Spinal cord (tissue), 10 donors: Measurements from ENCODE around the gene DNAJC6. TPM values are rescaled to one million over a fixed set of nuclear protein-coding genes. Genes with fewer than 3 reads are reported as not detected.

ENCODE experiments used
- DNase-seq, 6 donors: peaks; one replicate each; pipeline versions ENCODE4 v3.0.0 to v3.0.0-alpha.2; 2013 to 2015; ENCODE audit warnings: low spot score in 6 of 6, low read depth in 4 of 6
- H3K27ac ChIP-seq: one replicate; pipeline ENCODE4 v1.5.1; 2013; ENCODE audit warnings: low read depth, low read length, control low read depth
- H3K27me3 ChIP-seq: one replicate; pipeline ENCODE4 v1.6.1; 2013; ENCODE audit warnings: low read length; ENCODE audit not compliant: control insufficient read depth, insufficient read depth
- H3K36me3 ChIP-seq: one replicate; pipeline ENCODE4 v1.6.1; 2013; ENCODE audit warnings: low read length; ENCODE audit not compliant: control insufficient read depth, insufficient read depth
- H3K4me1 ChIP-seq: one replicate; pipeline ENCODE4 v1.6.1; 2013; ENCODE audit warnings: low read length; ENCODE audit not compliant: control insufficient read depth, insufficient read depth
- H3K4me3 ChIP-seq: one replicate; pipeline ENCODE4 v1.5.1; 2013; ENCODE audit warnings: low read depth, low read length, control low read depth
- H3K9me3 ChIP-seq: one replicate; pipeline ENCODE4 v1.6.1; 2013; ENCODE audit warnings: low read length; ENCODE audit not compliant: control insufficient read depth, insufficient read depth
- WGBS: methylation state at CpG from one replicate; pipeline ENCODE4 v1.1.5; 2013; ENCODE audit warnings: missing lambda C conversion rate; ENCODE audit not compliant: insufficient coverage; 5-methylcytosine and 5-hydroxymethylcytosine counted together
- polyA plus RNA-seq, 2 donors: library from polyadenylated mRNA; unstranded; fragments of 120-200 nt; gene quantifications; one replicate each; pipeline ENCODE4 v1.2.1, GENCODE V29; 2013; ENCODE audit not compliant: insufficient read length in 2 of 2
- total RNA-seq, 2 donors: library from RNA; depleted of rRNA in 1 of 2; stranded (reverse); fragments of 120-200 nt in 1 of 2; fragments of >200 nt in 1 of 2; gene quantifications; one replicate each; pipeline versions ENCODE4 v1.2.3 to v1.2.4, GENCODE V29; 2013 to 2014
- donor health status: healthy.

Gene DNAJC6
- total and polyA plus RNA-seq, 4 donors, result 34.5 to 158 (median 116) TPM

DNA sequence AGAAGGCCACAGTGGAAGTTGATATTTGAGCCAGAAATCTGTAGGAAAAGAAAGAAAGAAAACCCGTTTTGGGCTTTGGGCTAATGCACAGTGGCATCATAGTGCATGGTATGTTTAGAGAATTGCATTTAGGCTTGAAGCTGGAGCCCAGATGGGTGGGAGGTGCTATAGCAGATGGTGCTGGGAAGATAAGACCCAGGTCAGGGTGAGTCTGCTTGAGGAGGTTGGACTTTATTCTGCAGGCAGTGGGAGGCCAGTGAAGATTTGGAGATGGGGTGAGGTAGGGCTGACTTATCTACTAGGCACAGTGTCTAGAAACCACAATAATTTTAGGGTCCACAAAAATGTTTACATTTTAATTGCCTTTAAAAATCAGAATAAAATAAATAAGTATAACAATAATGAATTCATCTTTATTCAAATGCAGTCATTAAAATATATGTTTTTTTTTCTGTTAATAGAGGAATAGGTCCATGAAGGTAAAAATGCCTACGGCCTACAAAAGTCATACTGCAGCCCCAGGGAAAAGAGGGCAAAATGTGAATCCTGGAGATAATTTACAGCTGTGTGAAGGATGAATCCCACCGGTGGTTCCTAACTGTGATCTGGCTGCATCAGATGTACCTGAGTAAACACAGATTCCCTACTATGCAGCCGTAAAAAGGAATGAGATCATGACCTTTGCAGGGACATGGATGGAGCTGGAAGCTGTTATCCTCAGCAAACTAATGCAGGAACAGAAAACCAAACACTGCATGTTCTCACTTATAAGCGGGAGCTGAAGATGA, 8.7 kb downstream of the DNAJC6 start:
- no peaks in the 10 kb centered on the region for H3K36me3 ChIP-seq
- H3K4me3 ChIP-seq, result no peak overlapping the region
- peaks cover 6% of the 10 kb centered on the region for H3K4me1 ChIP-seq
- no peak overlapping the region for H3K27ac ChIP-seq
- 64% methylated on average over 3 of the region's 5 CpGs for WGBS
- no peaks in the 10 kb centered on the region for H3K9me3 ChIP-seq
- no peak for DNase-seq
- no peaks in the 10 kb centered on the region for H3K27me3 ChIP-seq

GRCh38 chr1:65319141-65319540, 9.8 kb downstream of the DNAJC6 start:
- no peak overlapping the region for H3K4me3 ChIP-seq
- DNase-seq, result peak in 4 of 6 donors; percentile 26 to 71 (median 40)
- no peaks in the 10 kb centered on the region for H3K36me3 ChIP-seq
- no peaks in the 10 kb centered on the region for H3K9me3 ChIP-seq
- no peaks in the 10 kb centered on the region for H3K27me3 ChIP-seq
- peaks cover 6% of the 10 kb centered on the region for H3K4me1 ChIP-seq
- WGBS, result 57% methylated on average over 3 of the region's 3 CpGs
- no peak overlapping the region for H3K27ac ChIP-seq

- Histone ChIP-seq H3K9me3 (no peaks in the 10 kb centered on the region), H3K4me3 (no peak overlapping the region), H3K27me3 (no peaks in the 10 kb centered on the region), H3K27ac (no peak overlapping the region), H3K36me3 (no peaks in the 10 kb centered on the region), H3K4me1 (peaks cover 6% of the 10 kb centered on the region)
- no peak for DNase-seq
- WGBS, result 100% methylated on average over 1 of the region's 1 CpG
These were observed 10.4 kb downstream of the DNAJC6 start for GRCh38 chr1:65319754-65320153.

- H3K4me1 ChIP-seq, result peaks cover 6% of the 10 kb centered on the region
- no peaks in the 10 kb centered on the region for H3K9me3 ChIP-seq
- no peak overlapping the region for H3K4me3 ChIP-seq
- no peaks in the 10 kb centered on the region for H3K36me3 ChIP-seq
- H3K27me3 ChIP-seq, result no peaks in the 10 kb centered on the region
- WGBS, result no CpG with 5 or more reads among the region's 2 CpGs
- DNase-seq, result peak in 2 of 6 donors; percentile 26 to 60
- no peak overlapping the region for H3K27ac ChIP-seq
These were observed 12.5 kb downstream of the DNAJC6 start for GRCh38 chr1:65321879-65322278.

- Histone ChIP-seq H3K4me3 (no peak overlapping the region), H3K27me3 (no peaks in the 10 kb centered on the region), H3K4me1 (peaks cover 6% of the 10 kb centered on the region), H3K9me3 (no peaks in the 10 kb centered on the region), H3K36me3 (no peaks in the 10 kb centered on the region), H3K27ac (no peak overlapping the region)
- 87% methylated on average over 3 of the region's 5 CpGs for WGBS
- DNase-seq, result no peak
These were observed 13.9 kb downstream of the DNAJC6 start for GRCh38 chr1:65323246-65323645.

DNA sequence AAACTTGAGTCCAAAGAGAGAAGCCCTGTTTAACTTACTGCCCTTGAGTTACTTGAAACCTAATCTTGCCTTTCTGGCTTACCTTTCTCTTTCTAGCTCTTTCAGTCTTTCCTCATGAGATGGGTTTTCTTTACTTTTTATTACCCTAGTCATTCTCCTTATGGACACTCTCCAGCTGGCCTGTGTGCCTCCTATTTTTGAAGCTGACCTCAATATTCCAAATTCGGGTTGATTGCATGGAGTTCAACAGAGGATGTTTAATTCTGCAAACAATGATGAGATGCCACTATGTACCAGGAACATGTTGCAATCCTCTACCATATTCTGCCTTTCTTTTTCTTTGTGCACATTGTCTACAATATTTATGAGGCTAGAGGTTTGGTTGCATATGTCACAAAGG, 20.7 kb downstream of the DNAJC6 start:
- no peak for DNase-seq
- no CpG with 5 or more reads among the region's 1 CpG for WGBS
- no peaks in the 10 kb centered on the region for H3K9me3 ChIP-seq
- H3K4me1 ChIP-seq, result no peaks in the 10 kb centered on the region
- no peaks in the 10 kb centered on the region for H3K36me3 ChIP-seq
- no peak overlapping the region for H3K4me3 ChIP-seq
- no peaks in the 10 kb centered on the region for H3K27me3 ChIP-seq
- H3K27ac ChIP-seq, result no peak overlapping the region

GRCh38 chr1:65330822-65331221, 21.5 kb downstream of the DNAJC6 start:
- no peaks in the 10 kb centered on the region for H3K4me1 ChIP-seq
- no peaks in the 10 kb centered on the region for H3K27me3 ChIP-seq
- no peak overlapping the region for H3K27ac ChIP-seq
- no CpG with 5 or more reads among the region's 6 CpGs for WGBS
- no peaks in the 10 kb centered on the region for H3K36me3 ChIP-seq
- H3K4me3 ChIP-seq, result no peak overlapping the region
- H3K9me3 ChIP-seq, result no peaks in the 10 kb centered on the region
- no peak for DNase-seq

- Histone ChIP-seq H3K27ac (no peak overlapping the region), H3K4me1 (no peaks in the 10 kb centered on the region), H3K36me3 (no peaks in the 10 kb centered on the region), H3K9me3 (peaks cover 2% of the 10 kb centered on the region), H3K4me3 (no peak overlapping the region), H3K27me3 (no peaks in the 10 kb centered on the region)
- DNase-seq, result no peak
- WGBS, result no CpG with 5 or more reads among the region's 1 CpG
These were observed 23.5 kb downstream of the DNAJC6 start for GRCh38 chr1:65332821-65333220.

- peaks cover 2% of the 10 kb centered on the region for H3K9me3 ChIP-seq
- no peaks in the 10 kb centered on the region for H3K36me3 ChIP-seq
- no peak overlapping the region for H3K27ac ChIP-seq
- DNase-seq, result no peak
- 91% methylated on average over 2 of the region's 2 CpGs for WGBS
- H3K27me3 ChIP-seq, result no peaks in the 10 kb centered on the region
- H3K4me1 ChIP-seq, result no peaks in the 10 kb centered on the region
- no peak overlapping the region for H3K4me3 ChIP-seq
These were observed 24.7 kb downstream of the DNAJC6 start for GRCh38 chr1:65334081-65334480.

DNA sequence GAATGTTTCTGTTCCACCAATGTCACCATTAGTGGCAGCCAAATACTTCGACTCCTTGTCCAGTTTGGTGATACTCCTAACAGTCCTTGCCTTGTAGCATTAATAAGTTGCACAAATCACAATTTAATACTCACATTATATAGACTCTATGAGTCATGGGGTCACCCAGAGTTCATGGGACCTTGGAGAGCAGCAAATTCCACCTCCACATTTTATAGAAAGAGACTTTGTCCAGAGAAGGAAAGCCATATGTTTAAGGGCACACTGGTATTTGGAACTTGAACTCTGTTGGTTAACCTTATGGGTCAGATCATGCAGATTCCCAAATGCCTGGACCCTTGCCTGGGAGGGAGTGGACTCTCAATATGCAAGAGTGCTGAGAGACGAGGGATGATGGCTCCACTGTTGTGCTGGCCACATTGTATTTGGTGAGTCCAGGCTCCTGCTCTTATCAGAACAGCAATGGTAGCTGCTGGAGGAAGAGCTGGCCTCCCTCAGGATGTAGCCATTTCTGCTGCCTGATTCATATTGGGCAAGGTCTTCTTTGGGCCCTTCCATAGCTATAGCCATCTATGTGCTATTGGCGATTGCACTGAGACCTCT, 30.6 kb downstream of the DNAJC6 start:
- H3K36me3 ChIP-seq, result no peaks in the 10 kb centered on the region
- no peak for DNase-seq
- H3K27me3 ChIP-seq, result no peaks in the 10 kb centered on the region
- peaks cover 2% of the 10 kb centered on the region for H3K9me3 ChIP-seq
- H3K4me3 ChIP-seq, result no peak overlapping the region
- no peak overlapping the region for H3K27ac ChIP-seq
- no peaks in the 10 kb centered on the region for H3K4me1 ChIP-seq
- WGBS, result 96% methylated on average over 2 of the region's 3 CpGs
